H1 (cell line): Measurements from ENCODE around the gene RASSF3. TPM values are rescaled to one million over a fixed set of nuclear protein-coding genes. Genes with fewer than 3 reads are reported as not detected.

Source experiments
- CTCF ChIA-PET: fragments of 300-600 bp; sonication (Branson Sonifier 250); formaldehyde crosslinking; loops from one replicate; lab custom pipeline; 2021; ENCODE audit not compliant: partially characterized antibody; lab: Charles Lee
- POLR2A ChIA-PET: fragments of 300-600 bp; sonication (Branson Sonifier 250); formaldehyde crosslinking; loops from one replicate; lab custom pipeline; 2021; ENCODE audit warnings: inconsistent platforms; ENCODE audit not compliant: partially characterized antibody; lab: Charles Lee
- DNase-seq, 2 experiments: peaks; one replicate each; pipeline versions ENCODE4 v3.0.0 to v3.0.0-alpha.2; 2010 to 2022; ENCODE audit warnings: low spot score in 2 of 2, low read depth in 1 of 2, mixed read lengths in 1 of 2
- FAIRE-seq: peaks from 2 replicates; lab custom pipeline; 2011; peaks lifted over from hg19 to GRCh38; lab: Jason Lieb, UNC
- H2AFZ ChIP-seq: 2 replicates; pipeline ENCODE4 v1.8.1; 2012; ENCODE audit warnings: low read length, inconsistent platforms
- H2AK5ac ChIP-seq: 2 replicates; pipeline ENCODE4 v1.6.1; 2013; ENCODE audit warnings: low read depth, low read length
- H2BK120ac ChIP-seq: replicated peaks from 2 replicates; pipeline ENCODE3; 2013; ENCODE audit warnings: low read depth, low read length, inconsistent platforms
- H2BK12ac ChIP-seq: 2 replicates; pipeline ENCODE4 v1.6.1; 2013; ENCODE audit warnings: low read depth, low read length
- H2BK15ac ChIP-seq: 2 replicates; pipeline ENCODE4 v1.6.1; 2013; ENCODE audit warnings: low read length
- H2BK20ac ChIP-seq: 2 replicates; pipeline ENCODE4 v1.6.1; 2013; ENCODE audit warnings: low read length
- H2BK5ac ChIP-seq: 2 replicates; pipeline ENCODE4 v1.6.1; 2013; ENCODE audit warnings: low read depth, low read length
- H3K14ac ChIP-seq: 2 replicates; pipeline ENCODE4 v1.6.1; 2013; ENCODE audit warnings: inconsistent platforms; ENCODE audit not compliant: insufficient read length
- H3K18ac ChIP-seq: 2 replicates; pipeline ENCODE4 v1.6.1; 2013; ENCODE audit warnings: low read length; ENCODE audit errors: extremely low read depth
- H3K23ac ChIP-seq: 2 replicates; pipeline ENCODE4 v1.6.1; 2013; ENCODE audit warnings: inconsistent platforms; ENCODE audit not compliant: insufficient read length
- H3K23me2 ChIP-seq: 2 replicates; pipeline ENCODE4 v1.6.1; 2013; ENCODE audit warnings: low read depth, low read length
- H3K27ac ChIP-seq: 2 replicates; pipeline ENCODE4 v1.6.1; 2011; ENCODE audit warnings: low read depth, low read length, inconsistent platforms
- H3K27me3 ChIP-seq, 4 experiments: replicated peaks in 1 of 4; 1 replicate in 1 of 4; 2 replicates in 3 of 4; pipeline versions ENCODE4 v1.6.1 to v1.8.1; 2011 to 2013; ENCODE audit warnings: low read length in 3 of 4, mild to moderate bottlenecking in 3 of 4, inconsistent platforms in 2 of 4, mixed read lengths in 2 of 4, moderate library complexity in 1 of 4; ENCODE audit not compliant: control insufficient read depth in 3 of 4, insufficient read depth in 3 of 4; ENCODE audit errors: extremely low read depth in 1 of 4
- H3K36me3 ChIP-seq, 4 experiments: 2 replicates each; pipeline versions ENCODE4 v1.6.1 to v1.8.1; 2011 to 2013; ENCODE audit warnings: mild to moderate bottlenecking in 4 of 4, low read length in 3 of 4, moderate library complexity in 2 of 4, control low read depth in 1 of 4, inconsistent platforms in 1 of 4; ENCODE audit not compliant: insufficient read depth in 4 of 4, control insufficient read depth in 2 of 4
- H3K4ac ChIP-seq: replicated peaks from 2 replicates; pipeline ENCODE3; 2013; ENCODE audit warnings: low read length, low read depth, mixed read lengths, inconsistent platforms; ENCODE audit not compliant: insufficient read length
- H3K4me1 ChIP-seq, 4 experiments: replicated peaks in 1 of 4; 1 replicate in 1 of 4; 2 replicates in 3 of 4; pipeline versions ENCODE4 v1.6.1 to v1.8.1; 2011 to 2013; ENCODE audit warnings: low read length in 3 of 4, inconsistent platforms in 2 of 4, mixed read lengths in 1 of 4; ENCODE audit not compliant: insufficient read depth in 4 of 4, control insufficient read depth in 3 of 4
- H3K4me2 ChIP-seq, 2 experiments: 2 replicates each; pipeline versions ENCODE4 v1.6.1 to v1.8.1; 2011 to 2013; ENCODE audit warnings: low read depth in 2 of 2, low read length in 2 of 2, control low read depth in 1 of 2, inconsistent platforms in 1 of 2, mild to moderate bottlenecking in 1 of 2; ENCODE audit not compliant: insufficient read depth in 1 of 2
- H3K4me3 ChIP-seq, 4 experiments: fragments of 200-600, 300-600 bp in 1 of 4; sonication (generic), shearing (Covaris generic), sonication (Bioruptor Twin) in 1 of 4; 2 replicates each; pipeline versions ENCODE4 v1.5.1 to v1.8.1; 2011 to 2016; ENCODE audit warnings: low read length in 4 of 4, low read depth in 3 of 4, control low read depth in 2 of 4, inconsistent platforms in 2 of 4, mild to moderate bottlenecking in 2 of 4, mixed read lengths in 1 of 4, moderate library complexity in 1 of 4; ENCODE audit not compliant: insufficient read depth in 2 of 4; ENCODE audit errors: extremely low read depth in 1 of 4
- H3K56ac ChIP-seq: replicated peaks from 2 replicates; pipeline ENCODE3; 2013; ENCODE audit warnings: low read depth, mild to moderate bottlenecking, mixed read lengths, low read length, inconsistent platforms; ENCODE audit not compliant: insufficient read length
- H3K79me1 ChIP-seq: 2 replicates; pipeline ENCODE4 v1.6.1; 2013; ENCODE audit warnings: low read depth, low read length, control low read depth
- H3K79me2 ChIP-seq, 2 experiments: 2 replicates each; pipeline versions ENCODE4 v1.6.1 to v1.8.1; 2012 to 2013; ENCODE audit warnings: low read length in 2 of 2, mild to moderate bottlenecking in 2 of 2, inconsistent platforms in 1 of 2; ENCODE audit not compliant: insufficient read depth in 2 of 2, control insufficient read depth in 1 of 2
- H3K9ac ChIP-seq, 4 experiments: replicated peaks in 1 of 4; 1 replicate in 1 of 4; 2 replicates in 3 of 4; pipeline versions ENCODE4 v1.6.1 to v1.8.1; 2011 to 2013; ENCODE audit warnings: low read depth in 3 of 4, low read length in 3 of 4, control low read depth in 2 of 4, mild to moderate bottlenecking in 2 of 4, moderate library complexity in 2 of 4, inconsistent platforms in 1 of 4; ENCODE audit errors: extremely low read depth in 1 of 4
- H3K9me3 ChIP-seq, 2 experiments: 2 replicates each; pipeline versions ENCODE4 v1.6.1 to v1.8.1; 2012 to 2013; ENCODE audit warnings: mild to moderate bottlenecking in 2 of 2, moderate library complexity in 2 of 2, control low read depth in 1 of 2, inconsistent platforms in 1 of 2, low read depth in 1 of 2, low read length in 1 of 2, mixed read lengths in 1 of 2; ENCODE audit not compliant: insufficient read depth in 2 of 2
- H4K20me1 ChIP-seq, 2 experiments: replicated peaks in 1 of 2; 2 replicates each; pipeline versions ENCODE3 to v1.8.1; 2011 to 2013; ENCODE audit warnings: inconsistent platforms in 2 of 2, low read length in 2 of 2, mild to moderate bottlenecking in 1 of 2; ENCODE audit not compliant: insufficient read depth in 2 of 2, control insufficient read depth in 1 of 2
- H4K5ac ChIP-seq: 2 replicates; pipeline ENCODE4 v1.6.1; 2013; ENCODE audit warnings: low read length, low read depth, mixed read lengths, inconsistent platforms; ENCODE audit not compliant: insufficient read length
- H4K8ac ChIP-seq: 2 replicates; pipeline ENCODE4 v1.8.0; 2013; ENCODE audit warnings: mild to moderate bottlenecking, moderate library complexity, low read length, inconsistent platforms; ENCODE audit not compliant: insufficient read depth; ENCODE audit errors: extremely low read depth
- H4K91ac ChIP-seq: replicated peaks from 2 replicates; pipeline ENCODE3; 2013; ENCODE audit warnings: low read length, mixed read lengths, inconsistent platforms; ENCODE audit not compliant: insufficient read length
- ASH2L ChIP-seq: fragments of 200-600, 300-600 bp; sonication (generic); IDR thresholded peaks from one replicate; pipeline ENCODE4 v1.7.1; 2017; ENCODE audit warnings: low read length
- ATF2 ChIP-seq: IDR thresholded peaks from 2 replicates; pipeline ENCODE4 v1.6.1; 2012; ENCODE audit warnings: low read length, inconsistent platforms
- CTCF ChIP-seq, 3 experiments: IDR thresholded peaks; 1 replicate in 2 of 3; 2 replicates in 1 of 3; pipeline versions ENCODE4 v1.5.1 to v1.6.1; 2011; ENCODE audit warnings: low read length in 3 of 3, mild to moderate bottlenecking in 3 of 3, inconsistent platforms in 2 of 3, low read depth in 1 of 3, moderate library complexity in 1 of 3; ENCODE audit not compliant: insufficient read depth in 1 of 3; ENCODE audit errors: control extremely low read depth in 1 of 3
- GTF2F1 ChIP-seq: IDR thresholded peaks from 2 replicates; pipeline ENCODE4 v1.6.1; 2012; ENCODE audit warnings: low read depth, low read length, improper control_type of control experiment, borderline replicate concordance
- MAFK ChIP-seq: IDR thresholded peaks from 2 replicates; pipeline ENCODE4 v1.6.1; 2012; ENCODE audit warnings: low read depth, mild to moderate bottlenecking, improper control_type of control experiment, low read length
- POU5F1 ChIP-seq: IDR thresholded peaks from 2 replicates; pipeline ENCODE4 v1.6.1; 2011; ENCODE audit warnings: low read depth, mild to moderate bottlenecking, low read length, moderate library complexity
- RFX5 ChIP-seq: IDR thresholded peaks from 2 replicates; pipeline ENCODE4 v1.6.1; 2011; ENCODE audit warnings: low read depth, low read length, improper control_type of control experiment, borderline replicate concordance
- SP1 ChIP-seq: IDR thresholded peaks from 2 replicates; pipeline ENCODE4 v1.6.1; 2011; ENCODE audit warnings: low read depth, low read length
- SRF ChIP-seq: IDR thresholded peaks from 2 replicates; pipeline ENCODE4 v1.6.1; 2011; ENCODE audit warnings: mild to moderate bottlenecking, low read depth, low read length, moderate library complexity
- WGBS, 2 experiments: shearing (Covaris generic) in 1 of 2; methylation state at CpG; one replicate each; pipeline versions ENCODE4 v1.1.6 to v1.1.7; 2013 to 2015; ENCODE audit warnings: low lambda C conversion rate in 2 of 2, mixed read lengths in 2 of 2, inconsistent platforms in 1 of 2, low coverage in 1 of 2, missing lambda C conversion rate in 1 of 2; ENCODE audit not compliant: insufficient replicate concordance in 2 of 2, insufficient coverage in 1 of 2, insufficient read length in 1 of 2; ENCODE audit errors: extremely low coverage in 1 of 2, missing lambda C conversion rate in 1 of 2; 5-methylcytosine and 5-hydroxymethylcytosine counted together
- polyA plus RNA-seq, 7 experiments: library from polyadenylated mRNA; depleted of rRNA in 3 of 7; stranded (reverse) in 5 of 7; unstranded in 2 of 7; fragments of >200 nt in 5 of 7; fragments of 200-250 nt in 2 of 7; gene quantifications; 1 replicate in 5 of 7; 2 replicates in 1 of 7; 4 replicates in 1 of 7; pipeline versions ENCODE4 v1.2.1 to v1.2.3, GENCODE V29; 2011 to 2013; ENCODE audit warnings: missing spikeins in 2 of 7, mixed read lengths in 2 of 7
- total RNA-seq: library from RNA; stranded (reverse); fragmentation: NEBNext Ultra II Directional; extraction: Animal tissue kit (Norgen Biotek cat#: 25700); gene quantifications from 2 replicates; pipeline ENCODE4 v1.2.1, GENCODE V29; 2021

The RASSF3 gene
- total and polyA plus RNA-seq, 2 of the 8 experiments (the other 6 are each of a cell fraction or from before 2014, with no cell fraction given) = 19.1 to 64.3 TPM

- Histone ChIP-seq H3K56ac (no peak overlapping the region), H3K18ac (no peak overlapping the region), H3K4me1 (peaks cover 0 to 8% (median 2%) of the 10 kb centered on the region in 4 experiments; a peak in 2 of 7 replicates), H4K8ac (no peak overlapping the region), H2AFZ (no peak overlapping the region), H2BK20ac (no peak overlapping the region), H2BK120ac (no peak overlapping the region), H3K9me3 (0 out of 4 replicates have a peak, but pooled peaks cover 0 to 5% of the 10 kb centered on the region in 2 experiments), H3K4me3 (no peak overlapping the region), H4K5ac (no peak overlapping the region), H3K4me2 (no peak overlapping the region; a peak in 1 of 4 replicates), H3K79me2 (peaks cover 15 to 87% of the 10 kb centered on the region in 2 experiments), H3K23ac (no peak overlapping the region), H2BK5ac (no peak overlapping the region), H2BK12ac (no peak overlapping the region), H3K27me3 (no peaks in the 10 kb centered on the region), H3K36me3 (peaks cover 0 to 3% (median 0%) of the 10 kb centered on the region in 4 experiments; a peak in 2 of 8 replicates), H2AK5ac (no peak overlapping the region), H3K14ac (no peak overlapping the region), H3K4ac (no peak overlapping the region), H3K27ac (no peak overlapping the region), H4K91ac (no peak overlapping the region), H2BK15ac (no peak overlapping the region), H4K20me1 (peaks cover 0 to 7% of the 10 kb centered on the region in 2 experiments), H3K79me1 (peaks cover 16% of the 10 kb centered on the region), H3K23me2 (peaks cover 4% of the 10 kb centered on the region), H3K9ac (no peak overlapping the region)
- WGBS, 2 experiments = 92% methylated on average over 7 of the region's 7 CpGs; no CpG with 5 or more reads in 1 of the 2 experiments
- FAIRE-seq (no peak), DNase-seq (no peak)
- CTCF ChIA-PET = interaction anchor here (0.7 to 2.4 kb wide), 7 partner anchors 9 to 85 kb away, joined by 3 to 8 read pairs (median 3); no protein-coding TSS in a partner anchor
- POLR2A ChIA-PET = interaction anchor here (1.0 kb wide), 1 partner anchor 18 kb away, joined by 3 read pairs; no protein-coding TSS in a partner anchor
- no peak for TF ChIP-seq RFX5
- TF ChIP-seq ASH2L = no peak
- no peak for TF ChIP-seq SP1
- no peak for TF ChIP-seq ATF2
- no peak for TF ChIP-seq MAFK
- no peak for TF ChIP-seq SRF
- TF ChIP-seq CTCF (IDR thresholded peaks at IDR 0.05; ENCODE audit: control extremely low read depth in 1 of 3, insufficient read depth in 1 of 3, low read depth in 1 of 3, low read length in 3 of 3) = no peak
- no peak for TF ChIP-seq GTF2F1
- TF ChIP-seq POU5F1 = no peak
These were observed 24.3 kb downstream of the RASSF3 start for GRCh38 chr12:64634508-64635092.
